Liver (tissue), 9 donors: Measurements from ENCODE around the gene AMELY. TPM values are rescaled to one million over a fixed set of nuclear protein-coding genes. Genes with fewer than 3 reads are reported as not detected.
"Not testable (repeated sequence)": the region's sequence is repeated elsewhere in the genome, so short reads cannot be mapped to it uniquely, and the experiment has no call there.

Experiments used
- DNase-seq: peaks from one replicate; pipeline ENCODE4 v3.0.0-alpha.2; 2017; ENCODE audit warnings: low spot score
- H3K27ac ChIP-seq, 2 donors: one replicate each; pipeline ENCODE4 v1.7.0; 2013; ENCODE audit warnings: inconsistent platforms in 2 of 2, low read length in 2 of 2, control low read depth in 1 of 2, low read depth in 1 of 2, mild to moderate bottlenecking in 1 of 2
- H3K27me3 ChIP-seq, 4 donors: one replicate each; pipeline versions ENCODE4 v1.6.1 to v1.7.0; 2013; ENCODE audit warnings: low read length in 3 of 4, inconsistent platforms in 1 of 4, mild to moderate bottlenecking in 1 of 4, moderate library complexity in 1 of 4; ENCODE audit not compliant: control insufficient read depth in 4 of 4, insufficient read depth in 4 of 4
- H3K36me3 ChIP-seq, 4 donors: one replicate each; pipeline versions ENCODE4 v1.6.1 to v1.7.0; 2013; ENCODE audit warnings: low read length in 3 of 4, mild to moderate bottlenecking in 3 of 4, low read depth in 1 of 4, moderate library complexity in 1 of 4; ENCODE audit not compliant: control insufficient read depth in 4 of 4, insufficient read depth in 3 of 4
- H3K4me1 ChIP-seq, 4 donors: one replicate each; pipeline versions ENCODE4 v1.6.1 to v1.7.0; 2013; ENCODE audit warnings: low read length in 3 of 4, mild to moderate bottlenecking in 3 of 4, moderate library complexity in 1 of 4; ENCODE audit not compliant: control insufficient read depth in 4 of 4, insufficient read depth in 4 of 4
- H3K4me3 ChIP-seq, 3 donors: one replicate each; pipeline versions ENCODE4 v1.6.1 to v1.7.0; 2013; ENCODE audit warnings: low read length in 3 of 3, control low read depth in 1 of 3, low read depth in 1 of 3, mild to moderate bottlenecking in 1 of 3
- H3K9ac ChIP-seq, 2 donors: one replicate each; pipeline ENCODE4 v1.7.0; 2013; ENCODE audit warnings: low read length in 2 of 2, mild to moderate bottlenecking in 2 of 2, moderate library complexity in 2 of 2, control low read depth in 1 of 2, low read depth in 1 of 2
- H3K9me3 ChIP-seq, 4 donors: one replicate each; pipeline versions ENCODE4 v1.6.1 to v1.7.0; 2013; ENCODE audit warnings: low read length in 3 of 4; ENCODE audit not compliant: control insufficient read depth in 4 of 4
- EGR1 ChIP-seq, 2 donors: IDR thresholded peaks; 2 replicates each; pipeline ENCODE4 v1.6.1; 2016 to 2018; ENCODE audit warnings: antibody characterized with exemption in 2 of 2, low read depth in 2 of 2
- FOXA1 ChIP-seq: IDR thresholded peaks from 2 replicates; pipeline ENCODE4 v1.6.1; 2016; ENCODE audit warnings: antibody characterized with exemption
- FOXA2 ChIP-seq: IDR thresholded peaks from 2 replicates; pipeline ENCODE4 v1.6.1; 2016; ENCODE audit warnings: antibody characterized with exemption
- GABPA ChIP-seq, 2 donors: IDR thresholded peaks in 1 of 2; conservative IDR thresholded peaks in 1 of 2; 2 replicates each; pipeline ENCODE4 v1.6.1; 2016; ENCODE audit warnings: antibody characterized with exemption in 2 of 2, mild to moderate bottlenecking in 1 of 2, moderate library complexity in 1 of 2
- HNF4A ChIP-seq, 2 donors: conservative IDR thresholded peaks; 2 replicates each; pipeline ENCODE4 v1.6.1; 2016; ENCODE audit warnings: antibody characterized with exemption in 2 of 2, mild to moderate bottlenecking in 2 of 2
- HNF4G ChIP-seq: IDR thresholded peaks from 2 replicates; pipeline ENCODE4 v1.6.1; 2016; ENCODE audit warnings: antibody characterized with exemption
- JUND ChIP-seq, 2 donors: IDR thresholded peaks; 2 replicates each; pipeline ENCODE4 v1.6.1; 2016; ENCODE audit warnings: antibody characterized with exemption in 2 of 2
- NR2F2 ChIP-seq: IDR thresholded peaks from 2 replicates; pipeline ENCODE4 v1.6.1; 2016; ENCODE audit warnings: antibody characterized with exemption
- RAD21 ChIP-seq, 2 donors: IDR thresholded peaks; 2 replicates each; pipeline ENCODE4 v1.6.1; 2016; ENCODE audit warnings: antibody characterized with exemption in 2 of 2, mild to moderate bottlenecking in 2 of 2
- RXRA ChIP-seq, 2 donors: IDR thresholded peaks; 2 replicates each; pipeline ENCODE4 v1.6.1; 2017 to 2018; ENCODE audit warnings: antibody characterized with exemption in 2 of 2, mild to moderate bottlenecking in 1 of 2
- SP1 ChIP-seq: IDR thresholded peaks from 2 replicates; pipeline ENCODE4 v1.6.1; 2018; ENCODE audit warnings: antibody characterized with exemption, mild to moderate bottlenecking
- TAF1 ChIP-seq: conservative IDR thresholded peaks from 2 replicates; pipeline ENCODE4 v1.6.1; 2016; ENCODE audit warnings: antibody characterized with exemption, mild to moderate bottlenecking
- YY1 ChIP-seq: IDR thresholded peaks from 2 replicates; pipeline ENCODE4 v1.6.1; 2016; ENCODE audit warnings: antibody characterized with exemption, mild to moderate bottlenecking
- WGBS: extraction: QIAGEN DNeasy Blood & Tissue Kit; methylation state at CpG from one replicate; pipeline ENCODE4 v1.1.7; 2013; 5-methylcytosine and 5-hydroxymethylcytosine counted together
- polyA plus RNA-seq, 2 donors: library from polyadenylated mRNA; stranded (reverse) in 1 of 2; unstranded in 1 of 2; fragments of 200-250 nt in 1 of 2; fragments of >200 nt in 1 of 2; fragmentation: Nextera tagmentation in 1 of 2; extraction: Ambion mirVana in 1 of 2; gene quantifications; one replicate each; pipeline versions ENCODE4 v1.2.1 to v1.2.3, GENCODE V29; 2013 to 2015
- total RNA-seq, 2 donors: library from RNA; depleted of rRNA; stranded (reverse); fragments of >200 nt; gene quantifications; one replicate each; pipeline ENCODE4 v1.2.3, GENCODE V29; 2014
- TF ChIP-seq, protein P1 (sequence below): IDR thresholded peaks from 2 replicates; pipeline ENCODE4 v1.6.1; 2016; ENCODE audit warnings: antibody characterized with exemption
- TF ChIP-seq, protein P2 (sequence below): fragments of 150-350 bp; IDR thresholded peaks from 2 replicates; pipeline ENCODE4 v1.5.1; 2017; ENCODE audit warnings: improper control_type of control experiment, low read depth, low read length; ENCODE audit not compliant: missing input control
- TF ChIP-seq, protein P3 (sequence below): IDR thresholded peaks from 2 replicates; pipeline ENCODE4 v1.6.1; 2016; ENCODE audit warnings: antibody characterized with exemption, mild to moderate bottlenecking
- TF ChIP-seq, protein P4 (sequence below): IDR thresholded peaks from 2 replicates; pipeline ENCODE4 v1.6.1; 2016; ENCODE audit warnings: antibody characterized with exemption
- TF ChIP-seq, protein P5 (sequence below): IDR thresholded peaks from 2 replicates; pipeline ENCODE4 v1.6.1; 2016; ENCODE audit warnings: antibody characterized with exemption
- donor health status: healthy.
- donor health status: healthy.
- donor health status: healthy.
- donor health status: healthy.
- donor health status: healthy.

AMELY gene
- total and polyA plus RNA-seq, 4 donors = not detected

DNA sequence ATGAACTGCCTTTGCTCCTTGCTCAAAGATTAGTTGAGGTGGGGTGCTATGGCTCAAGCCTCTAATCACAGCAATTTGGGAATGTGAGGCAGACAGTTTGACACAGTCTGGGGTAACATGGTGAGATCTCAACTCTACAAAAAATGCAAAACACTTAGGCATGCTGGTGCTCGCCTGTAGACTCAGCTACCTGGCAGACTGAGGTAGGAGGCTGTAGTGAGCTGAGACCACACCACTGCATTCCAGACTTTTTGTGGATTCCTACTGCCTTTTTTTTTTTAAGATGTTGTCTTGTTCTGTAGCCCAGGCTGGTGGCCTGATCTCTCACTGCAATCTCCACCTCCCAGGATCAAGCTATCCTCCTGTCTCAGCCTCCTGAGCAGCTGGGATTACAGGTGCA lies 4.0 kb downstream of the AMELY start:
- DNase-seq = no peak
- Histone ChIP-seq H3K27ac (no peak overlapping the region), H3K27me3 (no peaks in the 10 kb centered on the region), H3K4me1 (peaks cover 0 to 2% (median 0%) of the 10 kb centered on the region in 4 donors), H3K36me3 (no peaks in the 10 kb centered on the region), H3K9ac (no peak overlapping the region), H3K9me3 (no peaks in the 10 kb centered on the region), H3K4me3 (no peak overlapping the region)
- WGBS = 90% methylated on average over 1 of the region's 1 CpG
- TF ChIP-seq NR2F2 (no peak), FOXA2 (no peak), JUND (IDR thresholded peaks at IDR 0.05) (no peak), RAD21 (IDR thresholded peaks at IDR 0.05) (no peak), EGR1 (IDR thresholded peaks at IDR 0.05; ENCODE audit: low read depth in 2 of 2) (no peak), HNF4A (conservative IDR thresholded peaks at IDR 0.05) (no peak), YY1 (no peak), SP1 (no peak), RXRA (IDR thresholded peaks at IDR 0.05) (no peak), TAF1 (no peak), HNF4G (no peak), GABPA (IDR thresholded peaks at IDR 0.05 in 1 of 2, conservative IDR thresholded peaks at IDR 0.05 in 1 of 2) (no peak), FOXA1 (no peak)
- TF ChIP-seq, protein P1, sequence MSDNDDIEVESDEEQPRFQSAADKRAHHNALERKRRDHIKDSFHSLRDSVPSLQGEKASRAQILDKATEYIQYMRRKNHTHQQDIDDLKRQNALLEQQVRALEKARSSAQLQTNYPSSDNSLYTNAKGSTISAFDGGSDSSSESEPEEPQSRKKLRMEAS = no peak
- TF ChIP-seq, protein P2, sequence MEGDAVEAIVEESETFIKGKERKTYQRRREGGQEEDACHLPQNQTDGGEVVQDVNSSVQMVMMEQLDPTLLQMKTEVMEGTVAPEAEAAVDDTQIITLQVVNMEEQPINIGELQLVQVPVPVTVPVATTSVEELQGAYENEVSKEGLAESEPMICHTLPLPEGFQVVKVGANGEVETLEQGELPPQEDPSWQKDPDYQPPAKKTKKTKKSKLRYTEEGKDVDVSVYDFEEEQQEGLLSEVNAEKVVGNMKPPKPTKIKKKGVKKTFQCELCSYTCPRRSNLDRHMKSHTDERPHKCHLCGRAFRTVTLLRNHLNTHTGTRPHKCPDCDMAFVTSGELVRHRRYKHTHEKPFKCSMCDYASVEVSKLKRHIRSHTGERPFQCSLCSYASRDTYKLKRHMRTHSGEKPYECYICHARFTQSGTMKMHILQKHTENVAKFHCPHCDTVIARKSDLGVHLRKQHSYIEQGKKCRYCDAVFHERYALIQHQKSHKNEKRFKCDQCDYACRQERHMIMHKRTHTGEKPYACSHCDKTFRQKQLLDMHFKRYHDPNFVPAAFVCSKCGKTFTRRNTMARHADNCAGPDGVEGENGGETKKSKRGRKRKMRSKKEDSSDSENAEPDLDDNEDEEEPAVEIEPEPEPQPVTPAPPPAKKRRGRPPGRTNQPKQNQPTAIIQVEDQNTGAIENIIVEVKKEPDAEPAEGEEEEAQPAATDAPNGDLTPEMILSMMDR = no peak
- TF ChIP-seq, protein P3, sequence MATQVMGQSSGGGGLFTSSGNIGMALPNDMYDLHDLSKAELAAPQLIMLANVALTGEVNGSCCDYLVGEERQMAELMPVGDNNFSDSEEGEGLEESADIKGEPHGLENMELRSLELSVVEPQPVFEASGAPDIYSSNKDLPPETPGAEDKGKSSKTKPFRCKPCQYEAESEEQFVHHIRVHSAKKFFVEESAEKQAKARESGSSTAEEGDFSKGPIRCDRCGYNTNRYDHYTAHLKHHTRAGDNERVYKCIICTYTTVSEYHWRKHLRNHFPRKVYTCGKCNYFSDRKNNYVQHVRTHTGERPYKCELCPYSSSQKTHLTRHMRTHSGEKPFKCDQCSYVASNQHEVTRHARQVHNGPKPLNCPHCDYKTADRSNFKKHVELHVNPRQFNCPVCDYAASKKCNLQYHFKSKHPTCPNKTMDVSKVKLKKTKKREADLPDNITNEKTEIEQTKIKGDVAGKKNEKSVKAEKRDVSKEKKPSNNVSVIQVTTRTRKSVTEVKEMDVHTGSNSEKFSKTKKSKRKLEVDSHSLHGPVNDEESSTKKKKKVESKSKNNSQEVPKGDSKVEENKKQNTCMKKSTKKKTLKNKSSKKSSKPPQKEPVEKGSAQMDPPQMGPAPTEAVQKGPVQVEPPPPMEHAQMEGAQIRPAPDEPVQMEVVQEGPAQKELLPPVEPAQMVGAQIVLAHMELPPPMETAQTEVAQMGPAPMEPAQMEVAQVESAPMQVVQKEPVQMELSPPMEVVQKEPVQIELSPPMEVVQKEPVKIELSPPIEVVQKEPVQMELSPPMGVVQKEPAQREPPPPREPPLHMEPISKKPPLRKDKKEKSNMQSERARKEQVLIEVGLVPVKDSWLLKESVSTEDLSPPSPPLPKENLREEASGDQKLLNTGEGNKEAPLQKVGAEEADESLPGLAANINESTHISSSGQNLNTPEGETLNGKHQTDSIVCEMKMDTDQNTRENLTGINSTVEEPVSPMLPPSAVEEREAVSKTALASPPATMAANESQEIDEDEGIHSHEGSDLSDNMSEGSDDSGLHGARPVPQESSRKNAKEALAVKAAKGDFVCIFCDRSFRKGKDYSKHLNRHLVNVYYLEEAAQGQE = no peak
- TF ChIP-seq, protein P4, sequence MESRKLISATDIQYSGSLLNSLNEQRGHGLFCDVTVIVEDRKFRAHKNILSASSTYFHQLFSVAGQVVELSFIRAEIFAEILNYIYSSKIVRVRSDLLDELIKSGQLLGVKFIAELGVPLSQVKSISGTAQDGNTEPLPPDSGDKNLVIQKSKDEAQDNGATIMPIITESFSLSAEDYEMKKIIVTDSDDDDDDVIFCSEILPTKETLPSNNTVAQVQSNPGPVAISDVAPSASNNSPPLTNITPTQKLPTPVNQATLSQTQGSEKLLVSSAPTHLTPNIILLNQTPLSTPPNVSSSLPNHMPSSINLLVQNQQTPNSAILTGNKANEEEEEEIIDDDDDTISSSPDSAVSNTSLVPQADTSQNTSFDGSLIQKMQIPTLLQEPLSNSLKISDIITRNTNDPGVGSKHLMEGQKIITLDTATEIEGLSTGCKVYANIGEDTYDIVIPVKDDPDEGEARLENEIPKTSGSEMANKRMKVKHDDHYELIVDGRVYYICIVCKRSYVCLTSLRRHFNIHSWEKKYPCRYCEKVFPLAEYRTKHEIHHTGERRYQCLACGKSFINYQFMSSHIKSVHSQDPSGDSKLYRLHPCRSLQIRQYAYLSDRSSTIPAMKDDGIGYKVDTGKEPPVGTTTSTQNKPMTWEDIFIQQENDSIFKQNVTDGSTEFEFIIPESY = no peak
- TF ChIP-seq, protein P5, sequence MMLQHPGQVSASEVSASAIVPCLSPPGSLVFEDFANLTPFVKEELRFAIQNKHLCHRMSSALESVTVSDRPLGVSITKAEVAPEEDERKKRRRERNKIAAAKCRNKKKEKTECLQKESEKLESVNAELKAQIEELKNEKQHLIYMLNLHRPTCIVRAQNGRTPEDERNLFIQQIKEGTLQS = no peak

DNA sequence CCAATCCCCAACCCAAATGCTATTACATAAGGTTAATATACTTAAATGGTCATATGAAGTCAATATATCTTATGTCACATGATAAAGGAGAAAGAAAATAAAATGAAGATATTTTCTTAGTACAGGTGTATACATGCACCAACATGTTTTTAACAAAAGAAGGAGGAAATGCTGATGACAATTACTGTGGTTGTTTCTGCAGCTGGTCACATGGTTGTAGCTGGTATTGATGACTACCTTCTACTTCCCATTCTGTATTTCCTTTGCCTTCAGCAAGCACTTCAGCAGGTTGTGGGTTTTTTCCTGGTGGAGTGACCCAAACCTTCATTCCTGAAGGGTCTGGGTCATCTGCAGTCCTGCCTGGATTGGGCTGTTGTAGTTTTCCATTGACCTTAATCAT lies 9.4 kb downstream of the AMELY start:
- H3K9ac ChIP-seq, H3K27ac ChIP-seq, DNase-seq, H3K4me3 ChIP-seq, H3K36me3 ChIP-seq, H3K9me3 ChIP-seq, H3K4me1 ChIP-seq, H3K27me3 ChIP-seq: not testable (repeated sequence)
